Measurements from ENCODE around the gene CACNA1S.

Gene CACNA1S

GRCh38 chr1:201084295-201084694 is 27.9 kb downstream of the CACNA1S start:
- Histone ChIP-seq H4K20me1 (ENCODE audit: insufficient read depth, low read length) (no peaks in the 10 kb centered on the region), H3K4me2 (ENCODE audit: low read length) (no peak overlapping the region), H3K9me3 (ENCODE audit: insufficient read depth, low read length) (no peaks in the 10 kb centered on the region), H3K36me3 (replicated peaks; ENCODE audit: low read depth, low read length) (no peaks in the 10 kb centered on the region), H3K79me2 (ENCODE audit: low read length) (no peaks in the 10 kb centered on the region), H3K27me3 (ENCODE audit: low read depth, low read length) (peaks cover 52% of the 10 kb centered on the region), H3K4me1 (ENCODE audit: low read length) (no peaks in the 10 kb centered on the region), H3K9ac (ENCODE audit: low read length) (no peak overlapping the region), H3K27ac (ENCODE audit: low read length) (no peak overlapping the region), H2AFZ (ENCODE audit: low read depth, low read length) (no peak overlapping the region), H3K4me3 (ENCODE audit: low read length) (no peak overlapping the region)
- TF ChIP-seq CTCF (IDR thresholded peaks at IDR 0.05; ENCODE audit: low read depth, low read length) (no peak), EZH2phosphoT487 (IDR thresholded peaks at IDR 0.05; ENCODE audit: low read depth) (no peak)

DNA sequence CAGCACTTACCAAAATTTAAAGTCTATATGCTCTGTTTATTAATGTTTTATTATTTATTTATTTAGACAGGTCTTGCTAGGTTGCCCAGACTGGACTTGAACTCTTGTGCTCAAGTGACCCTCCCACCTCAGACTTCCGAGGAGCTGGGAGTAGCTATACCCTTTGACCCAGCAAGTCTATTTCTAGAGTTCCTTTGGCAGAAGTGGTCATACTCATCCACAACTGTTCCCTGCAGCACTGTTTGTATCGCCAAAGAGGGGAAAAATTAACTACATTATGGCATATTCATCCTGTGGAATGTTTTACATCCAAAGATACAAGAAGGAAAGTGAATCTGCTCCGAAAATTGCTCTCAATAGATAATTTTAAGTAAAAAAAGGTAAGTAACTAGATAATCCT is 28.5 kb downstream of the CACNA1S start:
- H3K9me3 ChIP-seq (ENCODE audit: insufficient read depth, low read length) = no peaks in the 10 kb centered on the region
- no peak overlapping the region for H3K9ac ChIP-seq (ENCODE audit: low read length)
- H3K27me3 ChIP-seq (ENCODE audit: low read depth, low read length) = peaks cover 52% of the 10 kb centered on the region
- TF ChIP-seq CTCF (IDR thresholded peaks at IDR 0.05; ENCODE audit: low read depth, low read length) (no peak), EZH2phosphoT487 (IDR thresholded peaks at IDR 0.05; ENCODE audit: low read depth) (no peak)
- no peak overlapping the region for H3K27ac ChIP-seq (ENCODE audit: low read length)
- H3K36me3 ChIP-seq (replicated peaks; ENCODE audit: low read depth, low read length) = no peaks in the 10 kb centered on the region
- no peak overlapping the region for H2AFZ ChIP-seq (ENCODE audit: low read depth, low read length)
- H3K4me3 ChIP-seq (ENCODE audit: low read length) = no peak overlapping the region
- no peaks in the 10 kb centered on the region for H3K4me1 ChIP-seq (ENCODE audit: low read length)
- no peaks in the 10 kb centered on the region for H3K79me2 ChIP-seq (ENCODE audit: low read length)
- H4K20me1 ChIP-seq (ENCODE audit: insufficient read depth, low read length) = no peaks in the 10 kb centered on the region
- no peak overlapping the region for H3K4me2 ChIP-seq (ENCODE audit: low read length)

DNA sequence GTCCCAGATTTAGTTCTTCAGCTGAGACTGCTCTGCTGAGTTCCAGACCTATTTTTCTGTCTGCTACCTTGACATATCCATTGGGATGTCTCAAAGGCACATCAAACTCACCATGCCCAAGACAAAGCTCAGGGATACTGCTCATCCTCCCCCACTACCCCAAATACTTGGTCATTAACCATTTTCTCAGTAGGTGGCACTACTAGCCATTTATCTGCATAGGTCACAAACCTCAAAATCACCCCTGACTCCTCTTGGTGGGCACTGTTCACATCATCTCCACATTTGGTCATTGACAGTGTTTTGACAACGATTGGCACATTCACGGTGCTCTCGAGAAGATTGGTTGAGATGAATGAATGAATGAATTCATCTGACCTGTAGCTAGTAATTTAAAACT is 32.1 kb downstream of the CACNA1S start:
- no peak overlapping the region for H2AFZ ChIP-seq (ENCODE audit: low read depth, low read length)
- no peaks in the 10 kb centered on the region for H4K20me1 ChIP-seq (ENCODE audit: insufficient read depth, low read length)
- H3K4me3 ChIP-seq (ENCODE audit: low read length) = no peak overlapping the region
- no peak overlapping the region for H3K9ac ChIP-seq (ENCODE audit: low read length)
- H3K9me3 ChIP-seq (ENCODE audit: insufficient read depth, low read length) = no peaks in the 10 kb centered on the region
- no peaks in the 10 kb centered on the region for H3K4me1 ChIP-seq (ENCODE audit: low read length)
- H3K27ac ChIP-seq (ENCODE audit: low read length) = no peak overlapping the region
- no peaks in the 10 kb centered on the region for H3K36me3 ChIP-seq (replicated peaks; ENCODE audit: low read depth, low read length)
- H3K4me2 ChIP-seq (ENCODE audit: low read length) = no peak overlapping the region
- no peaks in the 10 kb centered on the region for H3K79me2 ChIP-seq (ENCODE audit: low read length)
- TF ChIP-seq EZH2phosphoT487 (IDR thresholded peaks at IDR 0.05; ENCODE audit: low read depth) (no peak), CTCF (IDR thresholded peaks at IDR 0.05; ENCODE audit: low read depth, low read length) (peak; percentile 58)
- H3K27me3 ChIP-seq (ENCODE audit: low read depth, low read length) = peaks cover 23% of the 10 kb centered on the region

GRCh38 chr1:201077736-201078135 is 34.5 kb downstream of the CACNA1S start:
- no peak for TF ChIP-seq CTCF (IDR thresholded peaks at IDR 0.05; ENCODE audit: low read depth, low read length)
- no peak for TF ChIP-seq EZH2phosphoT487 (IDR thresholded peaks at IDR 0.05; ENCODE audit: low read depth)
- H3K27me3 ChIP-seq (ENCODE audit: low read depth, low read length) = 0 out of 2 replicates have a peak, but pooled peaks cover 3% of the 10 kb centered on the region
- H3K4me2 ChIP-seq (ENCODE audit: low read length) = no peak overlapping the region
- H3K4me3 ChIP-seq (ENCODE audit: low read length) = no peak overlapping the region
- H3K27ac ChIP-seq (ENCODE audit: low read length) = no peak overlapping the region
- H3K9me3 ChIP-seq (ENCODE audit: insufficient read depth, low read length) = no peaks in the 10 kb centered on the region
- no peaks in the 10 kb centered on the region for H3K79me2 ChIP-seq (ENCODE audit: low read length)
- no peak overlapping the region for H2AFZ ChIP-seq (ENCODE audit: low read depth, low read length)
- H3K4me1 ChIP-seq (ENCODE audit: low read length) = no peaks in the 10 kb centered on the region
- H3K9ac ChIP-seq (ENCODE audit: low read length) = no peak overlapping the region
- H4K20me1 ChIP-seq (ENCODE audit: insufficient read depth, low read length) = no peaks in the 10 kb centered on the region
- no peaks in the 10 kb centered on the region for H3K36me3 ChIP-seq (replicated peaks; ENCODE audit: low read depth, low read length)
